ENCODE results near the gene KCNT1.

DNA sequence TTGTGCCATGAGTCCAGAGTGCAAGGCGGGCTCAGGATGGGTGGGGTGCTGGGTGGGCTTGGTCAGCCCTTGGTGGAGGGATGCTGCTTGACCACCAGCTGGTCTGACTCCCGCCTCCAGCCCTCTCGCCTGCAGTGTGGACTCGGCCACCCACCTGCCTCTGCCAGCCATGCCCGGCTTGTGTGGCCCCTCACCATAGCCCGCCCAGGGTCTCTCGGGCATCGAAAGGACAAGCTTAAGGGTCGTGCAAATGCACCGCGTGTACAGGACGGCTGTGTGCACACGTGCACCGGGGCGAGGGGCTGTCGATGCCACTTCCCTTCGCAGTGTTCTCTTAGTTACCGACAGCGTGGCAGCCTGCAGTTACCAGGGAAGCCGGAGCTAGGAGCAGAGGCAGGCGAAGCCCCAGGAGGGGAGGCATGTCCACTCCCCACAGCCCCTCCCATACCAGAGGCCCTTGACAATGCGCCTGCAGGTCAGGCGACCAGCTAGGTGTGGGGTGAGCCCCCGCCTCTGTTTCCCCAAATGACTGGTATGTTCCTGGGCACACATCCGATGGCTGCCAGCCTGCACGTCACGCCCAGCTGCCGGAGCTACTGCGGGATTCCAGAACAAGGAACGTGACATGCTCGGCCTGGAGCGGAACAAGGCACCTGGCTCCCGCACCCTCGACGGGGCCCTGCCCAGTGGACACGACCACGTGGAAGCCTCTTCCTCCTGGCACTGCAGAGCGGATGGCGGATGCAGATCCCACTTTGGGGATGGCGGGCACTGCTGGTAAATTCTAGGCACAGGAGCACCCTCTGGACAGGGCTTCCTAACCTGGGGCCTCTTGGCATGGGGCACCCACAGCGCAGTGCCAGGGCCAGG, 31.0 kb upstream of the KCNT1 start:
- TF ChIP-seq, protein P1, sequence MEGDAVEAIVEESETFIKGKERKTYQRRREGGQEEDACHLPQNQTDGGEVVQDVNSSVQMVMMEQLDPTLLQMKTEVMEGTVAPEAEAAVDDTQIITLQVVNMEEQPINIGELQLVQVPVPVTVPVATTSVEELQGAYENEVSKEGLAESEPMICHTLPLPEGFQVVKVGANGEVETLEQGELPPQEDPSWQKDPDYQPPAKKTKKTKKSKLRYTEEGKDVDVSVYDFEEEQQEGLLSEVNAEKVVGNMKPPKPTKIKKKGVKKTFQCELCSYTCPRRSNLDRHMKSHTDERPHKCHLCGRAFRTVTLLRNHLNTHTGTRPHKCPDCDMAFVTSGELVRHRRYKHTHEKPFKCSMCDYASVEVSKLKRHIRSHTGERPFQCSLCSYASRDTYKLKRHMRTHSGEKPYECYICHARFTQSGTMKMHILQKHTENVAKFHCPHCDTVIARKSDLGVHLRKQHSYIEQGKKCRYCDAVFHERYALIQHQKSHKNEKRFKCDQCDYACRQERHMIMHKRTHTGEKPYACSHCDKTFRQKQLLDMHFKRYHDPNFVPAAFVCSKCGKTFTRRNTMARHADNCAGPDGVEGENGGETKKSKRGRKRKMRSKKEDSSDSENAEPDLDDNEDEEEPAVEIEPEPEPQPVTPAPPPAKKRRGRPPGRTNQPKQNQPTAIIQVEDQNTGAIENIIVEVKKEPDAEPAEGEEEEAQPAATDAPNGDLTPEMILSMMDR (IDR thresholded peaks at IDR 0.05) = no peak
- no peak for TF ChIP-seq POLR2A (IDR thresholded peaks at IDR 0.05)
